NCI-H2171 (cell line): ENCODE measurements around the gene WDR90.
A peak's percentile ranks its signal among the peaks of the same experiment; 100 is the strongest.

ENCODE experiments used
- DNase-seq: peaks from one replicate; lab custom pipeline; 2025; lab: John Stamatoyannopoulos, UW

WDR90 gene

DNA sequence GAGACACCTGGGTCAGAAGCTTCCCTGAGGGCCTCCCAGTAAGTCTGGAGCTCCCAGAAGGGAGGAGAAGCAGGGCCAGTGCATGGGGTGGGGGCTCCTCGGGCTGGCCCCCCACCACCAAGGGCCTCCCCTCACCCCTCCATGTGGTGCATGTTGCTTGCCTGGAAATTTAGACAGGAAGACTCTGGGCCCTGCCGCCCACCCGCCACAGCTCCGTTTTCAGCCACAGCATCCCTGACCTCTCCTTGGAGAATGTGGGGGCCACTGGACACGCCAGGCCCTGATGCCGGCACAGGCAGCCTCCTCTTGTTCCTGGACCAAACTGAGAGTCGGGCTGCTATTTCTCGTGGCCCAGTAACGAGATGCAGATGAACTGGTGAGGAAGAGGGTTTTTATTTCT is 10.3 kb upstream of the WDR90 start:
- no peak for DNase-seq

DNA sequence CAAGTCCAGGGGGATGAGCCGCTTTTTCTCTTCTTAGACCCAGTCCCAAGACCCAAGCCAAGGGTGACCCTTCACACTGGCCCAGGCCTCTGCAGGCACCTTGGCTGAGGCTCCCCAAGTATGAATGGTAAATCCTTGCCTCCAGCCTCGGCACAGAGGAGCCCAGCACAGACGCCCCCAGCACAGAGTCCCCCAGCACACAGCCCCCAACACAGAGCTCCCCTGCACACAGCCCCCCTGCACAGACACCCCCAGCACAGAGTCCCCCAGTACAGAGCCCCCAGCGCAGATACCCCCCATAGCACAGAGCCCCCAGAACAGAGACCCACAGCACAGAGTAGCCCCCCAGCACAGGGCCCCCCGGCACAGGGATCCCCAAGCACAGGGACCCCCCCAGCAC is 8.6 kb upstream of the WDR90 start:
- no peak for DNase-seq

DNA sequence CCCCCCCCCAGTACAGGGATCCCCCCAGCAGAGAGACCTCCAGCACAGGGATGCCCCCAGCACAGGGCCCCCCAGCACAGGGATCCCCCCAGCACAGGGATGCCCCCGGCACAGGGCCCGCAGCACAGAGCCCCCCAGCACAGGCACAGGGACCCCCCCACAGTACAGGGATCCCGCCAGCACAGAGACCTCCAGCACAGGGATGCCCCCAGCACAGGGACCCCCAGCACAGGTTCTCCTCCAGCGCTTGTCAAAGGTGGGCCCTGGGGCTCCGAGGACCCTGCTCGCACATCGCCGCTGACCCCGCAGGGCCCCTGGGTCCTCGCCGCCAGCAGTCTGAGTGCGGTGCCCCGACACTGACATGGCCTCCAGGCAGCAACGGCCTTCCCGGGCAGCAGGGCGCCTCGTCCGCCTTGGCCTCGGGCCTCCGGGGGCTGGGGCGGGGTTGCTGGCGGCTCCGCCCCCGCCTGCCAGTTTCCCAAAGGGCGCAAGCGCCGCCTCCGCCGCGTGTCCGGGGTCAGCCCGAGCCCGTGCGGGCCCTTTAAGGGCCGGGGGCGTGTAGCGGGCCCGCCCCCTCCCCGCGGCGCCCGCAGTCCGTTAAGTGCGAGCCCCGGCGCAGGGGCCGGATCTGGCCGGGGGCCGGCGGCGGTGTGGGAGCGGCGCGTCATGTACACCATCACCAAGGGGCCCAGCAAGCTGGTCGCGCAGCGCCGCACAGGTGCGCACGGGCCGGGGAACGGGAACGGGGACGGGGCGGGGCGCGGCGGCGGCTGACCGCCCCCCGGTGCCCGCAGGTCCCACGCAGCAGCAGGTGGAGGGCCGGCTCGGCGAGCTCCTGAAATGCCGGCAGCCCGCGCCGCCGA is 7.6 kb upstream of the WDR90 start, which contains the start of gene MCRIP2:
Gene MCRIP2, plus strand, starts transcription at position 503 of the 863 bp plus-strand sequence. Its CDS starts 164 bp downstream, at position 667.
- peak; percentile 69 for DNase-seq

DNA sequence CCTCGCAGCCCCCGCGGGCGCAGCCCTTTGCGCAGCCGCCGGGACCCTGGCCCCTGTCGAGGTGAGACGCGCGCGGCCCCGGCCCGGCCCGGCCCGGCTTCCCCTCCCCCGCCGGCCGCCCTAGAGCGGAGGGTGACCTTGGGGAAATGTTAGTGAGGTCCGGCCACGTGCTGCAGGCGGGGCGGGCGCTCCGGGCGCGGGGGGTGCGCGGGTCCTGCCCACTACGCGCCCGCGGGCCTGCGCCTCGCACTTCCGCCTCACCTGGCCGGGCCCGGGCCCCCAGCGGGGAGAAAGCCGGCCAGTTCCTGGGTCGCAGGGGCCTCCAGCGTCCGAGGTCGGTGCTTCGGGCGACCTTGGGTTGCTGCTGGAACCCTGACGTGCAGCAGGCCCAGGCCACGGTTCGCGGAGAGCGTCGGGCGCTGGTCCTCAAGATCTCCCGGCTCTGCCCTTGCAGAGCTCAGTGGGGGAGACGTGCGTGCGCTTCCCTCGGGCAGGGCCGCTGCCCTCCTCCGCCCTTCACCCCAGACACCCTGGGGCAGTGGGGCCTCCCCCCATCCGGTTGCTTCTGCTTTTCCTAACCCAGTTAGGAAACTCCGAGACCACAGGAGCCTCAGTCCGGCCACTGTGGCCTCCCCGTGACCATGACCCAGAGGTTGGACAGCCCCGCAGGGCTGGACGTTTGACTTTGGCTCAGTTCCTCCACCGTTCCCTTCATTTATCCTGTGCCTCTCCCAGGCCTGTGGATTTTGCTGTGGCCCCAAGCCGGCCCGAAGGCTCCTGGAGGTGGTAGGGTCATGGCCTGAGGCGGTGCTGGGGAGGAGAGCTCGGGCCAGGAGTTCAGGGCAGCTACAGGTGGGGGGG is 6.7 kb upstream of the WDR90 start:
- no peak for DNase-seq

DNA sequence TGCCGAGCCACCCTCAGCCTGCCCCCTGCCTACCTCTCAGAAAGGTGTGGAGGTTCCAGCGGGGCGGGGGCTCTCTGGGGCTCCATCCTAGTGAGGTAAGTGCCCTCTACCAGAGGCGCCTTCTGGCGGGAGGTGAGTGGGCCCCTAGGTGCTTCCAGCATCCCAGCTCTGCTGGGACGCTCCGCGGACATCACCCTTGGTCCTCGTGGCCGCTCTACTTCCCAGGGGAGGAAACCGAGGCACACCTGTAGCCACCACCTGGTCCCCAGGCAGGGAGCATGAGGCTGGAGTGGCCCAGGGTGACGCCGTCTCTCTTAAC is 6.2 kb upstream of the WDR90 start:
- no peak for DNase-seq

DNA sequence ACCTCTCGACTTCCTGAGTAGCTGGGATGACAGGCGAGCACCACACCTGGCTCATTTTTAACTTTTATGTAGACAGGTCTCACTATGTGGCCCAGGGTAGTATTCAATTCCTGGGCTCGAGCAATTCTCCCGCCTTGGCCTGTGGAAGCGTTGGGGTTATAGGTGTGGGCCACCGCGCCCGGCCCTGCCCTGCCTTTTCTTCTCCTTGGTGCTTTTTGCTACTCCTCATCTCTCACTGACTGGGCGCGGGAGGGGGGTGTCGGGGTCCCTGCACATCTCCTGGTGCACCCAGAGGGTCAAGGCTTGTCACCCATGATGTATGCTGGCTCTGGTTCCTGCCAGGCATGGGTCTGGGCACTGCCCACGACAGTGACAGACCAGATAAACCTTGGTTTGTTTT is 4.6 kb upstream of the WDR90 start:
- DNase-seq: no peak

DNA sequence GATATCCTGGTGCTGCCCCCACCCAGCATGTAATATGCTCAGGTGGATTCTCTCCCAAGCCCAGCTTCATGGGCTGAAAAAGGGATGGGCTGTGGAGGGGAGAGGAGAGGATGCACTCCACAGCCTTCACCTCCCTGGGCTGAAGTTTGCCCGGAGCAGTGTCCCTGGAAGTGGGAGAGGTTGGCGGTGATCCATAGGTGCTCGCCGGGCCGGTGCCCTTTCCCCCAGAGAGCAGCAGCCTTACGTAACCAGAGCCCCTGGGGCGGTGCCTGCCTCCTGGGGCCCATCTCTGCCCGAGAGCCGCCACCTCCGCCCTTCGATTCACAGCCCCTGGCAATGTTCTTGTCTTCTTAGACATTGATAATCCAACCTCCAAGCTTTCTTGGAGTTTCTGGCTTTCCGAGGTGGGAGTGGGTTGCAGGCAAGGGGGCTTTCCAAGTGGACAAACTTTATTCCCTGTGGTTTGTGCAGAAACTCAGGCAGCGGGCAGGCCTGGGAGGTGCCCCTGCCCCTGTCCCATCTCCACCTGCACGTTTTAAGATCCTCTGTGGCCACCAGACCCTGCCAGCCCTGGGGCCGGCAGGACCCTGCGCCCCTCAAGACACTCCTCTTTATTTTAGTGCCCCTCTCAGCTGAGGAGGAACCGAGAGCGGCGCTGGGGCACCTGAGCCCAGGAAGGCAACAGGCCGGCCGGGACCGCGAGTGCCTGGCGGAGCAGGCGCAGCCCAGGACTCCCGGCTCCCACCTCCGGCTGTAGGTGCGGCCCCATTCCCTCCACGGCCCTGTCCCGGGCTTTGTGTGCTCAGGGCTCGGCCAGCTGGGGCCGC is 3.1 kb upstream of the WDR90 start:
- no peak for DNase-seq

DNA sequence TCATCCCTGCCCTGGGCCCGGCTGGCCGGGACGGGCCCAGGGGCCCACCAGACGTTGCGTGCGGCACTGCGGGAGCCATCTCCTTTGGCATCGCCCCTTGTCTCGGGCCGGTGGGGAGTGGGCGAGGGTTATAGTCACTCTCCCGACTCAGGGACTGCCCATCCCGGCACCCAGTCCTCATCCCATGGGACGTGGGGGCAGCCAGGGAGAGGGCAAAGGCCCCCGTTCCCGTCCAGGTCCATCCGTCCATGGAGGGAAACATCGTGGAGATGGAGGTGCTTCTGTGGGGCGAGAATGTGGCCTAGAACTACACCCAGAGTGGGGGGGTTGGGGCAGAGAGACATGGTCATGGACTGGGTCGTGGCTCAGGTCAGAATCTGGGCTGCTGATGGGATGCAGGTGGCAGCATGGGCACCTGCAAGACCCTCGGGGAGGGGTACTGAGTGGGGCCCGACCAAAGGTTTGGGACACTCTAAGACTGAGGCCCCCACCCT is 2.4 kb upstream of the WDR90 start:
- DNase-seq: no peak

DNA sequence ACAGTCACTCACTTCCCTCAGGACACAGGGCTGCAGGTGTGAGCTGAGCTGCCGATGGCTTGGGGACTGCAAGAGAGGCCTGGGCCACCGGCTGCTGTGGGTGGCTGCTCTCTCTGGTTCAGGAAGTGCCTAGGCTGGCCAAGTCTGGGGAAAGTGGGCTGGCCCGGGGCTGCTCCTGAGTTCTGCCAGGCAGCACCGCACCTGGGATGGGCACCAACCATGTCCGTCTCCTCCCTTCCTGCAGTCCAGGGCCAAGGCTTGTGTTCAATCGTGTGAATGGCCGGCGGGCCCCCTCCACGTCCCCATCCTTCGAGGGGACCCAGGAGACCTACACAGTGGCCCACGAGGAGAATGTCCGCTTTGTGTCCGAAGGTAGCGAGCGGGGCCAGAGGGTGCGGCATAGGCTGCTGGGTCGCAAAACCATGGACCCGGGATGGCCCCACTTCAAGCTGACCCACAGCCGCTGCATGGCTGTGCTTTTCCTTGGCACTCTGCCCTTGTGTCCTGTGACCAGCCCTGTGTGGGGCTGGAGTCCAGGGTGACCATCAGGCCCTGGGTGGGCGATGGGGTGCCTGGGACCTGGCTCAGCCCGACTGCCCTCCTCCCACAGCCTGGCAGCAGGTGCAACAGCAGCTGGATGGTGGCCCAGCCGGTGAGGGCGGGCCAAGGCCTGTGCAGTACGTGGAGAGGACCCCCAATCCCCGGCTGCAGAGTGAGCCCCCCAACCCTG is 1.8 kb upstream of the WDR90 start:
- DNase-seq: no peak

DNA sequence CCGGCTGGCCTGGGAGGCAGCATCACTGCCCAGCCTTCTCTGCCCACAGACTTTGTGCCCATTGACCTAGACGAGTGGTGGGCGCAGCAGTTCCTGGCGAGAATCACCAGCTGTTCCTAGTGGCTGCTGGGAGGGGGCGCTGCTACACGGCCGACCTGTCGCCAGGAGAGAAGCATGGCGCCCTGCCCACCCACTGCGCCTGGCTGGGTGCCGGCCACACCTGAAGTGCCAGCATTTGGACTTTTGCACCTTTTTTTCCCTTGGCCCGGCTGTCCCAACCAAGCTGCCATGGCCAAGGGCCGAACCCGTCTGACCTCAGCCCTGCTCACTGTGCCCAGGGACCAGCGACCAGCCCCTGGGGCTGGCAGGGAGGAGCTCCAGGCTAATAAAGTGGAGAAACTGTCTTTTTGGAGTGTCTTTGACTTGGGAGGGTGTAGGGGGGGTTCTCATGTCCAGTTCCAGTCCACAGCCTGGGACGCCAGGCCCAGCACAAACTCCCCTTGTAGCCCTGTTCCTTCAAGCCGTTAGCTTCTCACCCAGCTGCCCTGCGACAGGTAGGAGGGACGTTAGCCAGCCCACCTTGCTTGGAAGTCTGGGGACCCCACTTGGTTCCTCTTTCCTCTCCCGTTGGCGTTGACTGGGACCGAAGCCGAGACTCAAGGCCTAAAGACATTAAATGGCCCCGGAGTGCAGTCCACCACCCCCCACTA is 939 bp upstream of the WDR90 start:
- peak; percentile 33 for DNase-seq

DNA sequence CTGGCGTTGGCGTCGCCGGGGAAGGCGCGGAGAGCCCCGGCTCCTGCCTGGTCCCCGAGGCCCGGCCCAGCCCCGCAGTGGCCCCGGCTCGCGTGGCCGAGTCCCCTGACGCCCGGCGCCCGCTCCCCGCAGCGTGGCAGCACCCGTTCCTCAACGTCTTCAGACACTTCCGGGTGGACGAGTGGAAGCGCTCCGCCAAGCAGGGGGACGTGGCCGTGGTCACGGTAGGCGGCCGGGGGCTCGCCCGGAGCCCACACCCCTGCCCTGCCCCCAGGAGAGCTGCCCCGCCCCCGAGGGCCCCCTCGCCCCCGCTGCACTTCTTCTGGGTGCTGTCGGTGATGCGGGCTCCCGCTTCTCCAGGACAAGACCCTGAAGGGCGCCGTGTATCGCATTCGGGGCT is 466 bp downstream of the WDR90 start:
- no peak for DNase-seq

DNA sequence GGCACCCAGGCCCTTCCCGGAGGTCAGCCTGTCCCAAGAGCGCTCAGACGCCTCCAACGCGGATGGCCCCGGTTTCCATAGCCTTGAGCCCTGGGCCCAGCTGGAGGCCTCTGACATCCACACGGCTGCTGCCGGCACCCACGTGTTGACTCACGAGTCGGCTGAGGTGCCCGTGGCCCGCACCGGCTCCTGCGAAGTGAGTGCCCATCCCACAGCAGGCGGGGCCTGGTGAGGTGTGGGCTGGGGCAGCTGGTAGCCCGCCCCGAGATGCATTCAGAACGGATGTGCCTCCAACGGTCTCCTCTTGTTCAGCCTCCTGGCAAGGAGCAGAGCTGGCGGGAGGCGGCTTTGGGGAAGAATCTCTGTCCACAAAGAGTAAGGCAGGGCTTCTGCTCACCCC is 2.7 kb downstream of the WDR90 start:
- no peak for DNase-seq

DNA sequence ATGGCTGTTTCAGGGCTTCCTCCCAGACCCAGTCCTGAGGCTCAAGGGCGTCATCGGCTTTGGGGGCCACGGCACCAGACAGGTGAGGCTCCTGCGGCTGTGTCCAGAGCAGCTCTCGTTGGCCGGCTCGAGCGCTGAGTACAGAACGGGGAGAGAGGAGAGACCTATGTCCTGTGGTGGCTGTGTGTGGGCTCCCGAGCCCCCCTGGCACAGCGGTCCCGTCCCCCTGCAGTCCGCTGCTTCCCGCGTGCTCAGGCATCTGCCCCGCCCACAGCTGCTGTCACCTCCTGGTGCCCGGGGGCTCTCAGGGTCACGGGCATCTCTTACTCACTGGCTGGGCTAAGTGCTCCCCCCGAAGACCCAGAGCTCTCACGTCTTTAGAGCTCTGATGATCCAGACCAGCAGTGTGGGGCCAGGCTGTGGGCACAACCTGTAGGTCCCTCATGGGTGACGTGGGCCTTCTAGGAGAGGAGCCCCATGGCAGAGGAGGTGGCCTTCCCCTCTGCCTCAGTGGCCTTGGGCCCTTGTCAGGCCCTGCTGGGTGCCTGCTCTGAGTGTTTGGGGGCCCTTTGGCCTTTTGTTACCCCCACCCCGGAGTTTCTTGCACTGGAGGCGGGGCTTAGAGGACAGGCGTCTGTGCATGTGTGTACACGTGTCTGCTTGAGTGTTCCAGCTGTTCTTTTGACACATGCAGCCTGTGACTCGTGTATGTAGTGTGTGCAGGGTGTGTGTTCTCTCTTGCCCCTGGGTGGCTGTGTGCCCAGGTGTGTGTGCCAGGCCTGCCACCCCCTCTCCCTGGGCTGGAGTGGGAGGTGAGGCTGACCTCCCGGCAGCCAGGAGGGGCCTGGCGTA is 3.5 kb downstream of the WDR90 start:
- no peak for DNase-seq

DNA sequence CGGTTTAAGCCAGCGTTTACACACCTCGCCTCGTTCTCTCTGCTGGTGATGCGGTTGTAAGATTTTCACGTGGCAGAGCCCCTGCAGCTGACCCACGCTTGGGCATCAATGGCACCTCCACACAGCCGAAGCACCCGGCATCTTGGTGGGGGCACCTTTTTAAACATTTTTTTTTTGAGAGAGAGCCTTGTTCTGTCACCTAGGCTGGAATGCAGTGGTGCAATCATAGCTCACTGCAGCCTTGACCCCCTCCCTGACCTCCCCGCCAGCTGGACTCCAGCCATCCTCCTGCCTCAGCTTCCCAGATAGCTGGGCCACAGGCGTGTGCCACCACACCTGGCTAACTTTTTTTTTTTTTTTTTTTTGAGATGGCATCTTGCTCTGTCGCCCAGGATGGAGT is 4.9 kb downstream of the WDR90 start:
- no peak for DNase-seq

DNA sequence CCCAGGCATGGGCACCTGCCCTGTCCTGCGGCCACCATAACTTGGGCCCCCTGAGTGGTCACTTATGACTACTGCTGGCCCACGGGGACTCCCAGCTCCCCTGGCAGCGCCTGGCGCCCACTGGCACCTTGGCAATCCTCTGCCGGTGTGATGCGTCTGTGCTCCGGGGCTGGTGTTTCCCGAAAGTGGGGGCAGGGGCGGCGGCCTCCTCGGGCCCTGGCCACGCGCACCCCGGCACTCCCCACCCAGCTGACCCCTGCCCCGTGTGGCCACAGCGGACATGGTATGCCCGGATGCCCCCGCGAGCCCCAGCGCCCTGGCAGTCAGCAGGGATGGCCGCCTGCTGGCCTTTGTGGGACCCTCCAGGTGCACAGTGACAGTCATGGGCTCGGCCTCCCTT is 8.3 kb downstream of the WDR90 start:
- DNase-seq: no peak

DNA sequence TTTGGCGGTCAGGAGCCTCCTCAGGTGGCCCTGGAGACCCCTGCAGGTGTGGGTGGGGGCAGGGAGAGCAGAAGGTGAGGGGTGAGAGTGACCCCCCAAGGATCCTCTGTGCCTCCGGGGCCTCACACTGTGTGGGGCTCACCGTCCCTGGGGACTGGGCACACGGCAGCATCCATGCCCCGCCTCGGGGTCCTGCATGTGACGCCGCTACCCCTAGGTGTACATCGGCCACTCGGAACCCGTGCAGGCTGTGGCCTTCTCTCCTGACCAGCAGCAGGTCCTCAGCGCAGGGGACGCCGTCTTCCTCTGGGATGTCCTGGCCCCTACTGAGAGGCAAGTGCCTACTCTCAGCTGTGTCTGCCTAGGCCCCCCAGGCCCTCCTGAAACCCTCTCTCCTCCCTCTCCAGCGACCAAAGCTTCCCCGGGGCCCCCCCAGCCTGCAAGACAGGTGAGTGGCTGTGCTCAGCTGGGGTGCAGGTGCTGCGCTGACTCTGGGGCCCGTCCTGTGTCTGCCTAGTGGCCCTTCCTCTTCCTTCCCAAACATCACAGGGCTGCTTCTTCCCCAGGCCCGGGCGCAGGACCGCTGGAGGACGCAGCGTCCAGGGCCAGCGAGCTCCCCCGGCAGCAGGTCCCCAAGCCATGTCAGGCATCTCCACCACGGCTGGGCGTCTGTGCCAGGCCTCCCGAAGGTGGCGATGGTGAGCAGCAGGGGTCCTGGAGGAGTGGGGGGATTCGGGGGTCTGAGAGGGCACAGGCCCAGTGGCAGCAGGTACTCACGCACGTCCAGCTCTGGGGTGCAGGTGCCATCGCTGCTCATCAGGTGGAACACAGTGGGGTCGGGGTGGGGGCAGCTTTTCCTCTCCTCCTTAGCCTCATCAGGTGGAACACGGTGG is 9.8 kb downstream of the WDR90 start:
- no peak for DNase-seq

DNA sequence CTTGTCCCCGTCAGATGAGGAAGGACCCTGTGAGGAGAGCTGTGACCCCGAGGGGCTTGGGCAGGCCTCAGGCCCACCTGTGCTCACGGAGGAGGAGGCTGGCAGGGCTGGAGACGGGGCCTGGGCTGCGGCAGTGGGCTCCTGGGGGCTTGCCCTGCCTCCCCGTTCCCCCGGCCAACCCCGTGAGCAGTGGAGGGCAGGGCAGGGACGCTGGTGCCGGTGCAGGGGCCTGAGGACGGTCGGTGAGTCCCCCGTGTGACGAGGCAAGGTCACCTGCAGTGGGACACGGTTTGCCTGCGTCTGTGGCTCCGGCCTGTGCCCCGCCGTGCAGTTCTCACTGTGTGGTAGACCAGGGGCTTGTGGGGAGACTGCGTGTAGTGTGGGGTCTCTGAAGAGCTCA is 10.5 kb downstream of the WDR90 start:
- DNase-seq: no peak

DNA sequence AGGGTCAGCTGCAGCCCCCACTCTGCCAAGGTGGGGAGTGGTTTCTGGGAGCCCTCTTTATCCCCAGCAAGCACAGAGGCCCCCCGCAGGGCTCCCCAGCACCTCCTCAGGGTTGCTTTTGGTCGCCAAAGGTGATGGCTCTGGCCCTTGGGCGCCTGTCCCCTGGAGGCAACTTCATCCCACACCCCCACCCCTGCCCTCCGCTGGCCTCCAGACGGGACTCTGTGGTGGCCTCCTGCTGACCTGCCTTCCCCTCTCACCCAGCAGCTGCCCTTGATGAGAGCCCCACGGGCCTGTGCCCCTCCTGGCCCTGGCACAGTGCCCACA is 10.9 kb downstream of the WDR90 start:
- DNase-seq: no peak
